Ishikawa (cell line): ENCODE data around the gene ACR.

Experiments used
- CEBPB ChIP-seq: IDR thresholded peaks from 2 replicates; pipeline ENCODE4 v1.6.1; 2012
- CREB1 ChIP-seq: IDR thresholded peaks from 2 replicates; pipeline ENCODE4 v1.6.1; 2012; ENCODE audit warnings: low read depth
- EGR1 ChIP-seq: IDR thresholded peaks from 2 replicates; pipeline ENCODE4 v1.6.1; 2012
- EP300 ChIP-seq: IDR thresholded peaks from 2 replicates; pipeline ENCODE4 v1.6.1; 2012; ENCODE audit warnings: borderline replicate concordance
- FOXM1 ChIP-seq: IDR thresholded peaks from 2 replicates; pipeline ENCODE4 v1.6.1; 2012; ENCODE audit warnings: low read depth, borderline replicate concordance
- MAX ChIP-seq: IDR thresholded peaks from 2 replicates; pipeline ENCODE4 v1.6.1; 2012
- NFIC ChIP-seq: IDR thresholded peaks from 2 replicates; pipeline ENCODE4 v1.6.1; 2012
- RAD21 ChIP-seq: IDR thresholded peaks from 2 replicates; pipeline ENCODE4 v1.6.1; 2012; ENCODE audit warnings: low read depth
- REST ChIP-seq: IDR thresholded peaks from 2 replicates; pipeline ENCODE4 v1.6.1; 2012; ENCODE audit warnings: low read depth, mild to moderate bottlenecking
- TAF1 ChIP-seq: IDR thresholded peaks from 2 replicates; pipeline ENCODE4 v1.6.1; 2012; ENCODE audit warnings: low read depth, mild to moderate bottlenecking
- TCF12 ChIP-seq: IDR thresholded peaks from 2 replicates; pipeline ENCODE4 v1.6.1; 2012; ENCODE audit warnings: low read depth
- TEAD4 ChIP-seq: IDR thresholded peaks from 2 replicates; pipeline ENCODE4 v1.6.1; 2012
- USF1 ChIP-seq: IDR thresholded peaks from 2 replicates; pipeline ENCODE4 v1.6.1; 2012
- YY1 ChIP-seq: IDR thresholded peaks from 2 replicates; pipeline ENCODE4 v1.6.1; 2012; ENCODE audit warnings: low read depth
- ZBTB7A ChIP-seq: IDR thresholded peaks from 2 replicates; pipeline ENCODE4 v1.6.1; 2012; ENCODE audit warnings: low read depth

The ACR gene

GRCh38 chr22:50712341-50713007, 25.5 kb upstream of the ACR start:
- TF ChIP-seq TCF12 = no peak
- TF ChIP-seq TAF1 = no peak
- no peak for TF ChIP-seq USF1
- no peak for TF ChIP-seq CREB1

GRCh38 chr22:50713008-50713385, 25.0 kb upstream of the ACR start:
- TF ChIP-seq RAD21 (no peak), USF1 (no peak), EGR1 (no peak), REST (no peak), TEAD4 (no peak), ZBTB7A (no peak), NFIC (no peak), YY1 (no peak), EP300 (no peak), CEBPB (no peak), TCF12 (no peak), TAF1 (no peak), FOXM1 (no peak), CREB1 (no peak)

GRCh38 chr22:50713571-50714056, 24.4 kb upstream of the ACR start:
- no peak for TF ChIP-seq YY1
- TF ChIP-seq EP300 = no peak
- no peak for TF ChIP-seq USF1
- no peak for TF ChIP-seq FOXM1

GRCh38 chr22:50714150-50714549, 23.9 kb upstream of the ACR start:
- TF ChIP-seq NFIC (no peak), EP300 (no peak), MAX (no peak), RAD21 (no peak), TEAD4 (no peak), ZBTB7A (no peak), REST (no peak), FOXM1 (no peak)

GRCh38 chr22:50714631-50715179, 23.3 kb upstream of the ACR start:
- TF ChIP-seq USF1 = no peak
- no peak for TF ChIP-seq EP300
- no peak for TF ChIP-seq ZBTB7A
- no peak for TF ChIP-seq RAD21
- TF ChIP-seq YY1 = no peak
- no peak for TF ChIP-seq NFIC
- TF ChIP-seq TAF1 = no peak
- TF ChIP-seq CREB1 = no peak
- no peak for TF ChIP-seq EGR1
- TF ChIP-seq REST = no peak
